HG03469 (cell line): ENCODE data around the gene TSFM.

Experiments
- ATAC-seq: cut with Tn5 transposase; IDR thresholded peaks from one replicate; pipeline ENCODE4 v1.9.1; 2021; ENCODE audit warnings: mild to moderate bottlenecking, moderate library complexity, moderate number of reproducible peaks; ENCODE audit not compliant: unreplicated experiment

The TSFM gene

GRCh38 chr12:57777911-57778310 is 4.7 kb upstream of the TSFM start:
- no peak for ATAC-seq

- no peak for ATAC-seq
Observed at GRCh38 chr12:57779736-57780135, 2.9 kb upstream of the TSFM start.

- ATAC-seq: no peak
Observed at GRCh38 chr12:57780284-57780897, 2.2 kb upstream of the TSFM start.

- ATAC-seq: no peak
Observed at GRCh38 chr12:57781244-57781643, 1.3 kb upstream of the TSFM start.

GRCh38 chr12:57781801-57782200 is 786 bp upstream of the TSFM start:
- ATAC-seq: no peak

GRCh38 chr12:57782243-57782607 is 362 bp upstream of the TSFM start:
- no peak for ATAC-seq

- no peak for ATAC-seq
Observed at GRCh38 chr12:57783466-57783801, 847 bp downstream of the TSFM start.

GRCh38 chr12:57783861-57784260 is 1.3 kb downstream of the TSFM start:
- ATAC-seq: no peak

GRCh38 chr12:57793920-57794319 is 11.3 kb downstream of the TSFM start:
- ATAC-seq: no peak

- no peak for ATAC-seq
Observed at GRCh38 chr12:57795354-57795753, 12.8 kb downstream of the TSFM start.

GRCh38 chr12:57796996-57797395 is 14.4 kb downstream of the TSFM start:
- ATAC-seq: no peak

- no peak for ATAC-seq
Observed at GRCh38 chr12:57797933-57798332, 15.3 kb downstream of the TSFM start.

GRCh38 chr12:57800965-57801364 is 18.4 kb downstream of the TSFM start:
- ATAC-seq: no peak

- ATAC-seq: no peak
Observed at GRCh38 chr12:57802607-57803006, 20.0 kb downstream of the TSFM start.

GRCh38 chr12:57803319-57803893 is 20.8 kb downstream of the TSFM start:
- ATAC-seq: no peak

GRCh38 chr12:57806677-57807076 is 24.1 kb downstream of the TSFM start:
- ATAC-seq: no peak

GRCh38 chr12:57807285-57807684 is 24.7 kb downstream of the TSFM start:
- no peak for ATAC-seq

GRCh38 chr12:57808351-57808750 is 25.8 kb downstream of the TSFM start:
- ATAC-seq: no peak

GRCh38 chr12:57809425-57809824 is 26.8 kb downstream of the TSFM start:
- no peak for ATAC-seq

GRCh38 chr12:57810450-57810849 is 27.9 kb downstream of the TSFM start:
- no peak for ATAC-seq

GRCh38 chr12:57811028-57811755 is 28.6 kb downstream of the TSFM start:
- no peak for ATAC-seq

GRCh38 chr12:57813111-57813970 is 30.8 kb downstream of the TSFM start:
- ATAC-seq: no peak
